GM19395 (cell line): ENCODE data around the gene ZNF783.

Experiments used
- ATAC-seq: cut with Tn5 transposase; IDR thresholded peaks from one replicate; pipeline ENCODE4 v1.9.1; 2021; ENCODE audit warnings: mild to moderate bottlenecking, moderate library complexity; ENCODE audit not compliant: unreplicated experiment

The ZNF783 gene

GRCh38 chr7:149280661-149281507 is 18.9 kb downstream of the ZNF783 start:
- no peak for ATAC-seq

- no peak for ATAC-seq
Measured at GRCh38 chr7:149281508-149282330, 19.7 kb downstream of the ZNF783 start.

- no peak for ATAC-seq
Measured at GRCh38 chr7:149282331-149282655, 20.3 kb downstream of the ZNF783 start.

- ATAC-seq = no peak
Measured at GRCh38 chr7:149283321-149283720, 21.3 kb downstream of the ZNF783 start.

- peak; percentile 35 for ATAC-seq
Measured at GRCh38 chr7:149284343-149284742, 22.3 kb downstream of the ZNF783 start.

GRCh38 chr7:149284850-149285585 is 23.0 kb downstream of the ZNF783 start:
- ATAC-seq = peak; percentile 96

- no peak for ATAC-seq
Measured at GRCh38 chr7:149285603-149286002, 23.6 kb downstream of the ZNF783 start.

GRCh38 chr7:149286811-149287400 is 24.9 kb downstream of the ZNF783 start:
- no peak for ATAC-seq

GRCh38 chr7:149287622-149288021 is 25.6 kb downstream of the ZNF783 start:
- no peak for ATAC-seq

- ATAC-seq = no peak
Measured at GRCh38 chr7:149289262-149289661, 27.3 kb downstream of the ZNF783 start.

GRCh38 chr7:149289856-149290255 is 27.9 kb downstream of the ZNF783 start:
- no peak for ATAC-seq

GRCh38 chr7:149291036-149291780 is 29.2 kb downstream of the ZNF783 start:
- no peak for ATAC-seq

GRCh38 chr7:149291781-149292461 is 29.9 kb downstream of the ZNF783 start:
- ATAC-seq = no peak

- ATAC-seq = no peak
Measured at GRCh38 chr7:149292462-149292823, 30.4 kb downstream of the ZNF783 start.

GRCh38 chr7:149293338-149293737 is 31.3 kb downstream of the ZNF783 start:
- ATAC-seq = no peak

GRCh38 chr7:149293946-149294633 is 32.1 kb downstream of the ZNF783 start:
- no peak for ATAC-seq

- ATAC-seq = no peak
Measured at GRCh38 chr7:149294634-149295480, 32.9 kb downstream of the ZNF783 start.

- no peak for ATAC-seq
Measured at GRCh38 chr7:149295481-149295850, 33.5 kb downstream of the ZNF783 start.
